Dendritic cell treated with granulocyte-macrophage colony-stimulating factor and Interleukin-4, amounts not matched to agents 40 ng/mL and 50 ng/mL, for 4 days (primary cell): ENCODE data around the gene ST6GALNAC3.

Experiments
- H3K27ac Mint-ChIP-seq: one replicate; pipeline ENCODE4 v1.8.0; 2022; ENCODE audit warnings: mild to moderate bottlenecking, mixed read lengths
- H3K27me3 Mint-ChIP-seq: one replicate; pipeline ENCODE4 v1.8.0; 2022; ENCODE audit warnings: mild to moderate bottlenecking, mixed read lengths
- H3K36me3 Mint-ChIP-seq: one replicate; pipeline ENCODE4 v1.8.0; 2022; ENCODE audit warnings: low read depth, mixed read lengths
- H3K4me1 Mint-ChIP-seq: one replicate; pipeline ENCODE4 v1.8.0; 2022; ENCODE audit warnings: low read depth, mixed read lengths
- H3K4me3 Mint-ChIP-seq: one replicate; pipeline ENCODE4 v1.8.0; 2022; ENCODE audit warnings: mild to moderate bottlenecking, moderate library complexity, mixed read lengths
- H3K9me3 Mint-ChIP-seq: one replicate; pipeline ENCODE4 v1.8.0; 2022; ENCODE audit warnings: mixed read lengths
- intact Hi-C: fragments of 100-400 bp; cut with micrococcal nuclease; formaldehyde crosslinking; loops from one replicate; pipeline ENCODE4 v1.15.0; 2022

ST6GALNAC3 gene

GRCh38 chr1:76473591-76473990 lies 399.0 kb downstream of the ST6GALNAC3 start:
- no peaks in the 10 kb centered on the region for H3K36me3 Mint-ChIP-seq
- intact Hi-C loops: no loop called here
- H3K27me3 Mint-ChIP-seq: no peaks in the 10 kb centered on the region
- no peak overlapping the region for H3K27ac Mint-ChIP-seq
- H3K4me1 Mint-ChIP-seq: no peaks in the 10 kb centered on the region
- H3K4me3 Mint-ChIP-seq: no peak overlapping the region
- H3K9me3 Mint-ChIP-seq: no peaks in the 10 kb centered on the region

- H3K36me3 Mint-ChIP-seq: no peaks in the 10 kb centered on the region
- H3K27me3 Mint-ChIP-seq: no peaks in the 10 kb centered on the region
- H3K9me3 Mint-ChIP-seq: no peaks in the 10 kb centered on the region
- no peak overlapping the region for H3K27ac Mint-ChIP-seq
- H3K4me1 Mint-ChIP-seq: no peaks in the 10 kb centered on the region
- intact Hi-C loops: no loop called here
- H3K4me3 Mint-ChIP-seq: no peak overlapping the region
Observed at GRCh38 chr1:76474922-76475321, 400.4 kb downstream of the ST6GALNAC3 start.

GRCh38 chr1:76477156-76477555 lies 402.6 kb downstream of the ST6GALNAC3 start:
- no peak overlapping the region for H3K27ac Mint-ChIP-seq
- no peak overlapping the region for H3K4me3 Mint-ChIP-seq
- H3K36me3 Mint-ChIP-seq: no peaks in the 10 kb centered on the region
- H3K4me1 Mint-ChIP-seq: no peaks in the 10 kb centered on the region
- no peaks in the 10 kb centered on the region for H3K9me3 Mint-ChIP-seq
- no peaks in the 10 kb centered on the region for H3K27me3 Mint-ChIP-seq
- intact Hi-C loops: no loop called here

- Mint-ChIP-seq H3K27ac (no peak overlapping the region), H3K9me3 (peaks cover 6% of the 10 kb centered on the region), H3K36me3 (no peaks in the 10 kb centered on the region), H3K4me3 (no peak overlapping the region), H3K4me1 (no peaks in the 10 kb centered on the region), H3K27me3 (no peaks in the 10 kb centered on the region)
- intact Hi-C loops: no loop called here
Observed at GRCh38 chr1:76480827-76481226, 406.3 kb downstream of the ST6GALNAC3 start.

GRCh38 chr1:76481672-76482071 lies 407.1 kb downstream of the ST6GALNAC3 start:
- Mint-ChIP-seq H3K4me1 (no peaks in the 10 kb centered on the region), H3K27me3 (no peaks in the 10 kb centered on the region), H3K4me3 (no peak overlapping the region), H3K27ac (no peak overlapping the region), H3K36me3 (no peaks in the 10 kb centered on the region), H3K9me3 (peaks cover 8% of the 10 kb centered on the region)
- intact Hi-C loops: no loop called here

- Mint-ChIP-seq H3K9me3 (peaks cover 12% of the 10 kb centered on the region), H3K36me3 (no peaks in the 10 kb centered on the region), H3K27ac (no peak overlapping the region), H3K4me1 (no peaks in the 10 kb centered on the region), H3K27me3 (no peaks in the 10 kb centered on the region), H3K4me3 (no peak overlapping the region)
- intact Hi-C loops: no loop called here
Observed at GRCh38 chr1:76482272-76482671, 407.7 kb downstream of the ST6GALNAC3 start.

GRCh38 chr1:76491737-76492136 lies 417.2 kb downstream of the ST6GALNAC3 start:
- H3K4me3 Mint-ChIP-seq: no peak overlapping the region
- intact Hi-C loops: no loop called here

GRCh38 chr1:76492752-76493430 lies 418.3 kb downstream of the ST6GALNAC3 start:
- peaks cover 13% of the 10 kb centered on the region for H3K9me3 Mint-ChIP-seq
- no peak overlapping the region for H3K27ac Mint-ChIP-seq
- intact Hi-C loops: no loop called here

More at GRCh38 chr1:76491737-76492136, 417.2 kb downstream of the ST6GALNAC3 start:
- Mint-ChIP-seq H3K9me3 (peaks cover 22% of the 10 kb centered on the region), H3K27me3 (no peaks in the 10 kb centered on the region), H3K4me1 (no peaks in the 10 kb centered on the region), H3K27ac (no peak overlapping the region), H3K36me3 (no peaks in the 10 kb centered on the region)

GRCh38 chr1:76494807-76495206 lies 420.3 kb downstream of the ST6GALNAC3 start:
- Mint-ChIP-seq H3K27me3 (no peaks in the 10 kb centered on the region), H3K4me3 (no peak overlapping the region), H3K27ac (no peak overlapping the region), H3K4me1 (no peaks in the 10 kb centered on the region), H3K9me3 (no peaks in the 10 kb centered on the region), H3K36me3 (no peaks in the 10 kb centered on the region)
- intact Hi-C loops: no loop called here

More at GRCh38 chr1:76492752-76493430, 418.3 kb downstream of the ST6GALNAC3 start:
- no peak overlapping the region for H3K4me3 Mint-ChIP-seq
- no peaks in the 10 kb centered on the region for H3K36me3 Mint-ChIP-seq
- H3K27me3 Mint-ChIP-seq: no peaks in the 10 kb centered on the region
- H3K4me1 Mint-ChIP-seq: no peaks in the 10 kb centered on the region

GRCh38 chr1:76496871-76497270 lies 422.3 kb downstream of the ST6GALNAC3 start:
- Mint-ChIP-seq H3K27me3 (no peaks in the 10 kb centered on the region), H3K9me3 (no peaks in the 10 kb centered on the region), H3K27ac (no peak overlapping the region), H3K4me1 (peaks cover 6% of the 10 kb centered on the region), H3K4me3 (no peak overlapping the region), H3K36me3 (no peaks in the 10 kb centered on the region)
- intact Hi-C loops: no loop called here

- intact Hi-C loops: no loop called here
- H3K36me3 Mint-ChIP-seq: no peaks in the 10 kb centered on the region
- H3K27ac Mint-ChIP-seq: no peak overlapping the region
- no peaks in the 10 kb centered on the region for H3K27me3 Mint-ChIP-seq
- peaks cover 6% of the 10 kb centered on the region for H3K4me1 Mint-ChIP-seq
- H3K4me3 Mint-ChIP-seq: no peak overlapping the region
- no peaks in the 10 kb centered on the region for H3K9me3 Mint-ChIP-seq
Observed at GRCh38 chr1:76500116-76500515, 425.6 kb downstream of the ST6GALNAC3 start.

GRCh38 chr1:76501136-76501535 lies 426.6 kb downstream of the ST6GALNAC3 start:
- Mint-ChIP-seq H3K27ac (no peak overlapping the region), H3K4me3 (no peak overlapping the region), H3K4me1 (peaks cover 6% of the 10 kb centered on the region), H3K36me3 (no peaks in the 10 kb centered on the region), H3K27me3 (no peaks in the 10 kb centered on the region), H3K9me3 (no peaks in the 10 kb centered on the region)
- intact Hi-C loops: no loop called here

GRCh38 chr1:76501586-76502219 lies 427.2 kb downstream of the ST6GALNAC3 start:
- H3K27me3 Mint-ChIP-seq: no peaks in the 10 kb centered on the region
- H3K9me3 Mint-ChIP-seq: no peaks in the 10 kb centered on the region
- intact Hi-C loops: no loop called here
- H3K4me3 Mint-ChIP-seq: no peak overlapping the region
- H3K36me3 Mint-ChIP-seq: no peaks in the 10 kb centered on the region
- peaks cover 6% of the 10 kb centered on the region for H3K4me1 Mint-ChIP-seq
- H3K27ac Mint-ChIP-seq: no peak overlapping the region

GRCh38 chr1:76503100-76503499 lies 428.6 kb downstream of the ST6GALNAC3 start:
- H3K4me3 Mint-ChIP-seq: no peak overlapping the region
- peaks cover 6% of the 10 kb centered on the region for H3K4me1 Mint-ChIP-seq
- H3K36me3 Mint-ChIP-seq: no peaks in the 10 kb centered on the region
- no peaks in the 10 kb centered on the region for H3K27me3 Mint-ChIP-seq
- no peak overlapping the region for H3K27ac Mint-ChIP-seq
- intact Hi-C loops: no loop called here
- no peaks in the 10 kb centered on the region for H3K9me3 Mint-ChIP-seq

- H3K27me3 Mint-ChIP-seq: no peaks in the 10 kb centered on the region
- H3K4me3 Mint-ChIP-seq: no peak overlapping the region
- H3K9me3 Mint-ChIP-seq: no peaks in the 10 kb centered on the region
- intact Hi-C loops: no loop called here
- no peak overlapping the region for H3K27ac Mint-ChIP-seq
- H3K4me1 Mint-ChIP-seq: peaks cover 6% of the 10 kb centered on the region
- H3K36me3 Mint-ChIP-seq: no peaks in the 10 kb centered on the region
Observed at GRCh38 chr1:76503736-76504135, 429.2 kb downstream of the ST6GALNAC3 start.
